ENCODE measurements around the gene SELENOI.
"Not testable (repeated sequence)": the region's sequence is repeated elsewhere in the genome, so short reads cannot be mapped to it uniquely, and the experiment has no call there.

The SELENOI gene

GRCh38 chr2:26349690-26350089 lies 3.7 kb downstream of the SELENOI start:
- Histone ChIP-seq H3K27me3 (ENCODE audit: control insufficient read depth, insufficient read depth, low read length) (no peaks in the 10 kb centered on the region), H3K4me3 (ENCODE audit: low read depth, low read length) (no peak overlapping the region), H3K9ac (ENCODE audit: low read depth, low read length) (no peak overlapping the region), H3K9me3 (ENCODE audit: control insufficient read depth, insufficient read depth, low read length) (no peaks in the 10 kb centered on the region), H3K4me1 (ENCODE audit: control insufficient read depth, insufficient read depth, low read length) (peaks cover 3% of the 10 kb centered on the region), H3K36me3 (ENCODE audit: control insufficient read depth, insufficient read depth, low read length) (no peaks in the 10 kb centered on the region)

GRCh38 chr2:26351375-26352090 lies 5.6 kb downstream of the SELENOI start:
- no peaks in the 10 kb centered on the region for H3K27me3 ChIP-seq (ENCODE audit: control insufficient read depth, insufficient read depth, low read length)
- H3K9me3 ChIP-seq (ENCODE audit: control insufficient read depth, insufficient read depth, low read length): no peaks in the 10 kb centered on the region
- peaks cover 6% of the 10 kb centered on the region for H3K4me1 ChIP-seq (ENCODE audit: control insufficient read depth, insufficient read depth, low read length)
- H3K9ac ChIP-seq (ENCODE audit: low read depth, low read length): no peak overlapping the region
- H3K4me3 ChIP-seq (ENCODE audit: low read depth, low read length): no peak overlapping the region
- no peaks in the 10 kb centered on the region for H3K36me3 ChIP-seq (ENCODE audit: control insufficient read depth, insufficient read depth, low read length)

DNA sequence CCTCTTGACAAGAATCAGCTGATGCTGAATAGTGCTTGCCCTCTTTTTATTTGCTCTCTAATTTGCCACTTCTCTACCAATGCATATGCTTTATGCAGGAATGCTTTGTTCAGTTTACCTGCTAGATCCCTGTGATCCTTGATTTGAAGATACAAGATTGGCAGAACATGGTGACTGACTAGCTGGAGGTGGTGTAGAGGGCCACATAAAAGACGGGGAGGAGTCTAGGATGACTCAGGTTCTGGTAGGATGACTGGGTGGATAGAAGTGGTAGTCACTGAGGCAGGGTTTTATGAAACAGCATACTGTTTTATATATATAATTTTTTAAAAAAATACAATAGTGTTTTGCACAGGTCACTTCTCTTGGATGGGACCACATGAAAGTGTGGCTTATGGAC lies 6.9 kb downstream of the SELENOI start:
- H3K36me3 ChIP-seq (ENCODE audit: control insufficient read depth, insufficient read depth, low read length): no peaks in the 10 kb centered on the region
- no peaks in the 10 kb centered on the region for H3K27me3 ChIP-seq (ENCODE audit: control insufficient read depth, insufficient read depth, low read length)
- H3K4me1 ChIP-seq (ENCODE audit: control insufficient read depth, insufficient read depth, low read length): peaks cover 3% of the 10 kb centered on the region
- no peaks in the 10 kb centered on the region for H3K9me3 ChIP-seq (ENCODE audit: control insufficient read depth, insufficient read depth, low read length)
- H3K9ac ChIP-seq (ENCODE audit: low read depth, low read length): no peak overlapping the region
- H3K4me3 ChIP-seq (ENCODE audit: low read depth, low read length): no peak overlapping the region

DNA sequence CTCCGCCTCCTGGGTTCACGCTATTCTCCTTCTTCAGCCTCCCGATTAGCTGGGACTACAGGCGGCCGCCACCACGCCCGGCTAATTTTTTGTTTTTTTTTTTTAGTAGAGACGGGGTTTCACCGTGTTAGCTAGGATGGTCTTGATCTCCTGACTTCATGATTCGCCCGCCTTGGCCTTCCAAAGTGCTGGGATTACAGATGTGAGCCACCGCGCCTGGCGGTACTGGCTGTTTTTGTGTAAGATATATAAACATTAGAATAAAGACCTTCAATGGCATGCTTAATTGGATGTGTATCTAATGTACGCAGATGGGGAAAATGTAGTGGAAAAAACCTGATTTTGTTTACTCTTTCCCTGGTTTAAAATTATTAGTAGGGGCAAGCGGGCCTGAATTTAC lies 8.5 kb downstream of the SELENOI start:
- H3K4me1 ChIP-seq (ENCODE audit: control insufficient read depth, insufficient read depth, low read length); H3K4me3 ChIP-seq (ENCODE audit: low read depth, low read length); H3K9me3 ChIP-seq (ENCODE audit: control insufficient read depth, insufficient read depth, low read length); H3K9ac ChIP-seq (ENCODE audit: low read depth, low read length); H3K27me3 ChIP-seq (ENCODE audit: control insufficient read depth, insufficient read depth, low read length); H3K36me3 ChIP-seq (ENCODE audit: control insufficient read depth, insufficient read depth, low read length): not testable (repeated sequence)

GRCh38 chr2:26355038-26355995 lies 9.4 kb downstream of the SELENOI start:
- Histone ChIP-seq H3K4me3 (ENCODE audit: low read depth, low read length) (no peak overlapping the region), H3K9ac (ENCODE audit: low read depth, low read length) (no peak overlapping the region), H3K4me1 (ENCODE audit: control insufficient read depth, insufficient read depth, low read length) (peaks cover 7% of the 10 kb centered on the region), H3K36me3 (ENCODE audit: control insufficient read depth, insufficient read depth, low read length) (no peaks in the 10 kb centered on the region), H3K9me3 (ENCODE audit: control insufficient read depth, insufficient read depth, low read length) (no peaks in the 10 kb centered on the region), H3K27me3 (ENCODE audit: control insufficient read depth, insufficient read depth, low read length) (no peaks in the 10 kb centered on the region)

GRCh38 chr2:26356111-26356510 lies 10.2 kb downstream of the SELENOI start:
- H3K36me3 ChIP-seq (ENCODE audit: control insufficient read depth, insufficient read depth, low read length): no peaks in the 10 kb centered on the region
- H3K9me3 ChIP-seq (ENCODE audit: control insufficient read depth, insufficient read depth, low read length): no peaks in the 10 kb centered on the region
- H3K9ac ChIP-seq (ENCODE audit: low read depth, low read length): no peak overlapping the region
- no peaks in the 10 kb centered on the region for H3K27me3 ChIP-seq (ENCODE audit: control insufficient read depth, insufficient read depth, low read length)
- H3K4me3 ChIP-seq (ENCODE audit: low read depth, low read length): no peak overlapping the region
- peaks cover 7% of the 10 kb centered on the region for H3K4me1 ChIP-seq (ENCODE audit: control insufficient read depth, insufficient read depth, low read length)

- Histone ChIP-seq H3K36me3 (ENCODE audit: control insufficient read depth, insufficient read depth, low read length) (no peaks in the 10 kb centered on the region), H3K9ac (ENCODE audit: low read depth, low read length) (no peak overlapping the region), H3K4me3 (ENCODE audit: low read depth, low read length) (no peak overlapping the region), H3K9me3 (ENCODE audit: control insufficient read depth, insufficient read depth, low read length) (no peaks in the 10 kb centered on the region), H3K27me3 (ENCODE audit: control insufficient read depth, insufficient read depth, low read length) (no peaks in the 10 kb centered on the region), H3K4me1 (ENCODE audit: control insufficient read depth, insufficient read depth, low read length) (peaks cover 7% of the 10 kb centered on the region)
These were observed 10.8 kb downstream of the SELENOI start for GRCh38 chr2:26356771-26357170.

DNA sequence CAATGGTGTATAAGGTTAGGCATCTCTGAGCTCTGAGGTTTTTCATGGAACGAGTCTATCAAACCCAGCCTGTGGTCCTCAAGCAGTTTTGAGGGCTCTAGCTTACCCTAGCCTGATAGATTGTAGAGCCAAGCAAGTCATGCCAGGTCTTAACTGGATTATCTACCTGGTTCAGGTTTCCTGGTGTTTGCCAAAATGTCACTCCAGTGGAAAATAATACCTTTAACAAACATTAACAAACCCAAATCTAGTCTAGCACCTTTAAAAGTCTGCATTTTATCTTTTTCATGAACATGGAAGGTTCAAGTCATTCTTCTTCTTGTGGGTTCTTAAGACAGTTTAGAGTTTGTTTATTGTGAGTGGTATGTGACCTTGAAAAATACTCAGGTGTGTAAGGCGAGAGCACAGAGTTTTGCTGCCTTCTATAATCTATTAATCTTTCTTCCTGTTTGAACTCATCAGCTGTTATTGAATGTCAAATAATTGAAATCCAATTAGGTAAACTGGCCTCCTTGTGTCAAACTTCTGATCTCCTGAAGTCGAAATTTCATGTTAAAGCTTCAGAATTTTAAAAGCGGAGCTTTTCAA lies 14.0 kb downstream of the SELENOI start:
- H3K27me3 ChIP-seq (ENCODE audit: control insufficient read depth, insufficient read depth, low read length): no peaks in the 10 kb centered on the region

DNA sequence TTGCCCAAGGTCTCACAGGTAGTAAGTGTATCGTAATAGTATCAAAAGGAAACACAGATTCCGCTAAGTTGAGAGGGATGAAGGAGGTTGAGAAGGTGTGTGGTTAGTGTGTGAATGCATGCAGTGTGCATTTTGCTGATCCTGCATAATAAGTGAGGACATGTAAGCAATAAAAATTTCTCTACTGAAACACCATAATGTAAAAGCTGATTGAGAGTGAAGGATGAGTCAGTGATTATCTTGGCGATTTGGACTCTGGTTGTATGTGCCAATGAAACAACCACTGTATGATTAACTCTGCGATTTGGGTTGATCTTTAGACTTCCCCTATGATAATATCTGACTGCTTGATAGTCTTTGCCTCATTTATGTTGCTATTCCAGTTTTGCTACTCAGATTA lies 17.4 kb downstream of the SELENOI start:
- H3K4me3 ChIP-seq (ENCODE audit: low read depth, low read length): no peak overlapping the region
- H3K9ac ChIP-seq (ENCODE audit: low read depth, low read length): no peak overlapping the region
- no peaks in the 10 kb centered on the region for H3K36me3 ChIP-seq (ENCODE audit: control insufficient read depth, insufficient read depth, low read length)
- H3K27me3 ChIP-seq (ENCODE audit: control insufficient read depth, insufficient read depth, low read length): no peaks in the 10 kb centered on the region
- no peaks in the 10 kb centered on the region for H3K9me3 ChIP-seq (ENCODE audit: control insufficient read depth, insufficient read depth, low read length)
- peaks cover 4% of the 10 kb centered on the region for H3K4me1 ChIP-seq (ENCODE audit: control insufficient read depth, insufficient read depth, low read length)

More for the DNA sequence above, 14.0 kb downstream of the SELENOI start:
- no peaks in the 10 kb centered on the region for H3K36me3 ChIP-seq (ENCODE audit: control insufficient read depth, insufficient read depth, low read length)
- no peak overlapping the region for H3K9ac ChIP-seq (ENCODE audit: low read depth, low read length)
- peaks cover 5% of the 10 kb centered on the region for H3K4me1 ChIP-seq (ENCODE audit: control insufficient read depth, insufficient read depth, low read length)
- H3K9me3 ChIP-seq (ENCODE audit: control insufficient read depth, insufficient read depth, low read length): no peaks in the 10 kb centered on the region
- H3K4me3 ChIP-seq (ENCODE audit: low read depth, low read length): no peak overlapping the region

GRCh38 chr2:26363958-26364357 lies 18.0 kb downstream of the SELENOI start:
- Histone ChIP-seq H3K9me3 (ENCODE audit: control insufficient read depth, insufficient read depth, low read length) (no peaks in the 10 kb centered on the region), H3K36me3 (ENCODE audit: control insufficient read depth, insufficient read depth, low read length) (no peaks in the 10 kb centered on the region), H3K27me3 (ENCODE audit: control insufficient read depth, insufficient read depth, low read length) (no peaks in the 10 kb centered on the region), H3K4me1 (ENCODE audit: control insufficient read depth, insufficient read depth, low read length) (no peaks in the 10 kb centered on the region), H3K9ac (ENCODE audit: low read depth, low read length) (no peak overlapping the region), H3K4me3 (ENCODE audit: low read depth, low read length) (no peak overlapping the region)

DNA sequence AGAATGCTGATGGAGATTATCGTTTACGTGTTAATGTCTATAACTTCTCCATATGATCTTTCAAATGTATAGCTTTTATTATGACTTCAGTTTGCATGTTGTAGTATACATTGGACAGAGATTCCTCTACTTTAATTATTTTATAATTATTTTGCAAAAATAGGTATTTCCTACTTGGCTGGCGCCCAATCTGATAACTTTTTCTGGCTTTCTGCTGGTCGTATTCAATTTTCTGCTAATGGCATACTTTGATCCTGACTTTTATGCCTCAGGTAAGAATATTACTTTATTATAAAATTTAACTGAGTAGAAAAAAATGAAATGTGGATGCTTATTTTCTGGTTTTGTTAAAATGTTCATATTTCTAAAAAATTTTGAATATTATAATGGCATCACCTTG lies 18.7 kb downstream of the SELENOI start:
- no peaks in the 10 kb centered on the region for H3K4me1 ChIP-seq (ENCODE audit: control insufficient read depth, insufficient read depth, low read length)
- no peaks in the 10 kb centered on the region for H3K27me3 ChIP-seq (ENCODE audit: control insufficient read depth, insufficient read depth, low read length)
- no peak overlapping the region for H3K9ac ChIP-seq (ENCODE audit: low read depth, low read length)
- no peak overlapping the region for H3K4me3 ChIP-seq (ENCODE audit: low read depth, low read length)
- H3K36me3 ChIP-seq (ENCODE audit: control insufficient read depth, insufficient read depth, low read length): no peaks in the 10 kb centered on the region
- H3K9me3 ChIP-seq (ENCODE audit: control insufficient read depth, insufficient read depth, low read length): no peaks in the 10 kb centered on the region
